ENCODE data around the gene RASGEF1C. TPM values are rescaled to one million over a fixed set of nuclear protein-coding genes. Genes with fewer than 3 reads are reported as not detected.
A peak's percentile ranks its signal among the peaks of the same experiment; 100 is the strongest.

The RASGEF1C gene
- total and polyA plus RNA-seq, 2 of the 13 experiments (the other 11 are each of a cell fraction or from before 2014, with no cell fraction given) = not detected

GRCh38 chr5:180172447-180173197, 36.4 kb downstream of the RASGEF1C start (continued):
- TF ChIP-seq SKIL (CRISPR knock-in tag; IDR thresholded peaks at IDR 0.05; ENCODE audit: borderline replicate concordance) = no peak
- no peak for TF ChIP-seq AKAP8 (CRISPR knock-in tag; IDR thresholded peaks at IDR 0.05)
- TF ChIP-seq ZNF263 (CRISPR knock-in tag; IDR thresholded peaks at IDR 0.05) = peak; percentile 40; the same call in 1 of the 2 replicates
- 0 out of 2 replicates have a peak, but pooled peaks have one; percentile 32 for TF ChIP-seq TGIF2 (CRISPR knock-in tag; IDR thresholded peaks at IDR 0.05)
- TF ChIP-seq TEF (CRISPR knock-in tag; IDR thresholded peaks at IDR 0.05) = peak; percentile 95
- peak; percentile 37 for TF ChIP-seq SALL1 (CRISPR knock-in tag; IDR thresholded peaks at IDR 0.05)
- peak; percentile 85 for TF ChIP-seq CEBPG (CRISPR knock-in tag; IDR thresholded peaks at IDR 0.05)
- no peak for TF ChIP-seq SRSF4 (IDR thresholded peaks at IDR 0.05; ENCODE audit: low read depth, low read length, poor library complexity, severe bottlenecking)
- TF ChIP-seq NR2C2 (CRISPR knock-in tag; IDR thresholded peaks at IDR 0.05; ENCODE audit: borderline replicate concordance) = no peak
- TF ChIP-seq PAXIP1 (CRISPR knock-in tag; conservative IDR thresholded peaks at IDR 0.05) = peak; percentile 39
- no peak for TF ChIP-seq AHDC1 (CRISPR knock-in tag; IDR thresholded peaks at IDR 0.05; ENCODE audit: borderline replicate concordance)
- 0 out of 2 replicates have a peak, but pooled peaks have one; percentile 30 for TF ChIP-seq HOXA3 (CRISPR knock-in tag; IDR thresholded peaks at IDR 0.05)
- peak; percentile 51; the same call in 1 of the 2 replicates for TF ChIP-seq PHF21A (CRISPR knock-in tag; IDR thresholded peaks at IDR 0.05)
- TF ChIP-seq HMG20B (CRISPR knock-in tag; conservative IDR thresholded peaks at IDR 0.05) = 0 out of 2 replicates have a peak, but pooled peaks have one; percentile 60
